H9 (cell line): Measurements from ENCODE around the gene CACNA1I. TPM values are rescaled to one million over a fixed set of nuclear protein-coding genes. Genes with fewer than 3 reads are reported as not detected.

Source experiments
- DNase-seq: peaks from one replicate; pipeline ENCODE4 v3.0.0-alpha.2; 2017
- H2AFZ ChIP-seq: one replicate; pipeline ENCODE4 v1.6.1; 2013; ENCODE audit warnings: mild to moderate bottlenecking, low read length, control low read depth, moderate library complexity
- H2AK5ac ChIP-seq: 2 replicates; pipeline ENCODE4 v1.6.1; 2013; ENCODE audit warnings: low read length, control low read depth, mixed read lengths; ENCODE audit not compliant: insufficient read length
- H2BK120ac ChIP-seq: one replicate; pipeline ENCODE4 v1.6.1; 2013; ENCODE audit warnings: low read depth, mild to moderate bottlenecking, low read length, control low read depth, inconsistent platforms; ENCODE audit not compliant: poor library complexity, severe bottlenecking
- H2BK12ac ChIP-seq: 2 replicates; pipeline ENCODE4 v1.6.1; 2013; ENCODE audit warnings: low read length, control low read depth, mixed read lengths, low read depth; ENCODE audit not compliant: insufficient read length
- H2BK15ac ChIP-seq: 2 replicates; pipeline ENCODE4 v1.6.1; 2013; ENCODE audit warnings: low read depth, low read length, control low read depth
- H2BK20ac ChIP-seq: one replicate; pipeline ENCODE4 v1.6.1; 2013; ENCODE audit warnings: low read depth, mild to moderate bottlenecking, low read length, control low read depth, inconsistent platforms; ENCODE audit not compliant: poor library complexity, severe bottlenecking
- H2BK5ac ChIP-seq: 2 replicates; pipeline ENCODE4 v1.6.1; 2013; ENCODE audit warnings: low read length, control low read depth, mixed read lengths; ENCODE audit not compliant: insufficient read length
- H3K14ac ChIP-seq: 2 replicates; pipeline ENCODE4 v1.6.1; 2013; ENCODE audit warnings: low read length, control low read depth; ENCODE audit not compliant: insufficient read depth
- H3K18ac ChIP-seq: 2 replicates; pipeline ENCODE4 v1.6.1; 2013; ENCODE audit warnings: low read depth, mild to moderate bottlenecking, mixed read lengths, low read length, control low read depth; ENCODE audit not compliant: insufficient read length
- H3K23ac ChIP-seq: 2 replicates; pipeline ENCODE4 v1.6.1; 2013; ENCODE audit warnings: low read length, control low read depth, mixed read lengths, low read depth; ENCODE audit not compliant: insufficient read length
- H3K23me2 ChIP-seq: 2 replicates; pipeline ENCODE4 v1.6.1; 2013; ENCODE audit warnings: low read depth, mild to moderate bottlenecking, mixed read lengths, low read length, control low read depth; ENCODE audit not compliant: insufficient read length, poor library complexity, severe bottlenecking
- H3K27ac ChIP-seq: 2 replicates; pipeline ENCODE4 v1.5.1; 2013; ENCODE audit warnings: low read length, control low read depth, mixed read lengths, low read depth; ENCODE audit not compliant: insufficient read length
- H3K27me3 ChIP-seq: 2 replicates; pipeline ENCODE4 v1.6.1; 2013; ENCODE audit warnings: low read length, control low read depth, inconsistent platforms; ENCODE audit not compliant: insufficient read depth
- H3K4ac ChIP-seq: 2 replicates; pipeline ENCODE4 v1.6.1; 2013; ENCODE audit warnings: low read depth, mild to moderate bottlenecking, control low read depth, inconsistent platforms, low read length, moderate library complexity
- H3K4me1 ChIP-seq: 2 replicates; pipeline ENCODE4 v1.6.1; 2013; ENCODE audit warnings: low read length, control low read depth, inconsistent platforms; ENCODE audit not compliant: insufficient read depth
- H3K4me2 ChIP-seq: 2 replicates; pipeline ENCODE4 v1.6.1; 2013; ENCODE audit warnings: low read length, control low read depth, mixed read lengths; ENCODE audit not compliant: insufficient read length, insufficient read depth
- H3K56ac ChIP-seq: 2 replicates; pipeline ENCODE4 v1.6.1; 2013; ENCODE audit warnings: low read depth, mild to moderate bottlenecking, mixed read lengths, low read length, control low read depth; ENCODE audit not compliant: insufficient read length
- H3K79me1 ChIP-seq: 2 replicates; pipeline ENCODE4 v1.6.1; 2013; ENCODE audit warnings: low read depth, mild to moderate bottlenecking, moderate library complexity, low read length, control low read depth, inconsistent platforms; ENCODE audit not compliant: insufficient read depth, poor library complexity, severe bottlenecking
- H3K79me2 ChIP-seq: 2 replicates; pipeline ENCODE4 v1.6.1; 2013; ENCODE audit warnings: low read length, control low read depth, inconsistent platforms; ENCODE audit not compliant: insufficient read depth
- H3K9ac ChIP-seq: 2 replicates; pipeline ENCODE4 v1.6.1; 2013; ENCODE audit warnings: low read length, control low read depth, mixed read lengths; ENCODE audit not compliant: insufficient read length; ENCODE audit errors: extremely low read depth
- H3K9me3 ChIP-seq: one replicate; pipeline ENCODE4 v1.6.1; 2013; ENCODE audit warnings: low read depth, low read length, inconsistent platforms; ENCODE audit not compliant: control insufficient read depth
- H3T11ph ChIP-seq: one replicate; pipeline ENCODE4 v1.6.1; 2013; ENCODE audit warnings: mild to moderate bottlenecking, low read length, control low read depth, inconsistent platforms
- H4K20me1 ChIP-seq: one replicate; pipeline ENCODE4 v1.6.1; 2013; ENCODE audit not compliant: control insufficient read depth, insufficient read length, insufficient read depth
- H4K5ac ChIP-seq: 2 replicates; pipeline ENCODE4 v1.6.1; 2013; ENCODE audit warnings: low read depth, mild to moderate bottlenecking, mixed read lengths, low read length, control low read depth; ENCODE audit not compliant: insufficient read length
- H4K8ac ChIP-seq: replicated peaks from 2 replicates; pipeline ENCODE4 v1.6.1; 2013; ENCODE audit warnings: low read length, control low read depth, mixed read lengths, low read depth; ENCODE audit not compliant: insufficient read length
- H4K91ac ChIP-seq: 2 replicates; pipeline ENCODE4 v1.6.1; 2013; ENCODE audit warnings: low read depth, mild to moderate bottlenecking, moderate library complexity, mixed read lengths, low read length, control low read depth; ENCODE audit not compliant: insufficient read length
- H3K27ac Mint-ChIP-seq, 3 experiments: 2 replicates in 2 of 3; 3 replicates in 1 of 3; pipeline ENCODE4 v1.8.0; 2020 to 2021; ENCODE audit warnings: mixed read lengths in 3 of 3, mild to moderate bottlenecking in 1 of 3, moderate library complexity in 1 of 3
- H3K27me3 Mint-ChIP-seq: 2 replicates; pipeline ENCODE4 v1.8.0; 2021; ENCODE audit warnings: low read depth, mild to moderate bottlenecking, moderate library complexity, mixed read lengths
- H3K36me3 Mint-ChIP-seq, 3 experiments: 2 replicates in 2 of 3; 3 replicates in 1 of 3; pipeline ENCODE4 v1.8.0; 2020 to 2021; ENCODE audit warnings: low read depth in 3 of 3, mixed read lengths in 3 of 3; ENCODE audit not compliant: insufficient read depth in 1 of 3
- H3K4me1 Mint-ChIP-seq, 2 experiments: 2 replicates each; pipeline ENCODE4 v1.8.0; 2020; ENCODE audit warnings: mixed read lengths in 2 of 2
- H3K4me3 Mint-ChIP-seq, 2 experiments: 2 replicates in 1 of 2; 3 replicates in 1 of 2; pipeline ENCODE4 v1.8.0; 2020 to 2021; ENCODE audit warnings: mild to moderate bottlenecking in 2 of 2, mixed read lengths in 2 of 2, moderate library complexity in 1 of 2
- H3K9me3 Mint-ChIP-seq, 2 experiments: 2 replicates in 1 of 2; 3 replicates in 1 of 2; pipeline ENCODE4 v1.8.0; 2020; ENCODE audit warnings: mild to moderate bottlenecking in 2 of 2, mixed read lengths in 2 of 2, moderate library complexity in 1 of 2
- CTCF ChIP-seq: fragments of 200-600 bp; sonication (generic); conservative IDR thresholded peaks from 3 replicates; pipeline ENCODE4 v1.8.0; 2021; ENCODE audit warnings: antibody characterized with exemption, mild to moderate bottlenecking
- WGBS: extraction: QIAGEN DNeasy Blood & Tissue Kit; methylation state at CpG from one replicate; pipeline ENCODE4 v1.1.7; 2013; ENCODE audit warnings: missing lambda C conversion rate, low lambda C conversion rate, mixed read lengths; ENCODE audit not compliant: insufficient read length; ENCODE audit errors: extremely low coverage; 5-methylcytosine and 5-hydroxymethylcytosine counted together
- total RNA-seq: library from RNA; stranded (reverse); gene quantifications from 2 replicates; pipeline ENCODE4 v1.2.1, GENCODE V29; 2021

CACNA1I gene
- total RNA-seq, 1 experiment from 2014 or later = 0.50 TPM

- Histone ChIP-seq H3K27me3 (no peaks in the 10 kb centered on the region), H3T11ph (no peak overlapping the region), H2BK120ac (no peak overlapping the region), H2AK5ac (no peak overlapping the region), H3K27ac (no peak overlapping the region), H3K18ac (no peak overlapping the region), H4K5ac (no peak overlapping the region), H3K4ac (no peak overlapping the region), H3K9me3 (no peaks in the 10 kb centered on the region), H3K56ac (no peak overlapping the region), H2AFZ (no peak overlapping the region), H3K23ac (no peak overlapping the region), H3K9ac (no peak overlapping the region), H3K14ac (no peak overlapping the region), H4K20me1 (no peaks in the 10 kb centered on the region), H2BK15ac (no peak overlapping the region), H2BK20ac (no peak overlapping the region), H3K79me1 (no peaks in the 10 kb centered on the region), H3K4me1 (no peaks in the 10 kb centered on the region), H4K91ac (no peak overlapping the region), H2BK5ac (no peak overlapping the region), H3K23me2 (no peaks in the 10 kb centered on the region), H4K8ac (no peak overlapping the region), H3K79me2 (no peaks in the 10 kb centered on the region), H3K4me2 (no peak overlapping the region), H2BK12ac (no peak overlapping the region)
- Mint-ChIP-seq H3K4me1 (peaks cover 3 to 8% of the 10 kb centered on the region in 2 experiments; a peak in 2 of 4 replicates), H3K4me3 (no peak overlapping the region), H3K27ac (no peak overlapping the region), H3K36me3 (no peaks in the 10 kb centered on the region), H3K27me3 (peaks cover 41% of the 10 kb centered on the region), H3K9me3 (no peaks in the 10 kb centered on the region; a peak in 1 of 5 replicates)
- DNase-seq = peak; percentile 62
- WGBS = no CpG with 5 or more reads among the region's 8 CpGs
- TF ChIP-seq CTCF = peak; percentile 64
Measured at GRCh38 chr22:39655004-39655579, 84.5 kb downstream of the CACNA1I start.
